Prostate gland (tissue), 2 donors: ENCODE measurements around the gene TMEM178B. TPM values are rescaled to one million over a fixed set of nuclear protein-coding genes. Genes with fewer than 3 reads are reported as not detected.

Source experiments
- DNase-seq: peaks from one replicate; pipeline ENCODE4 v3.0.0-alpha.2; 2019; ENCODE audit warnings: low spot score
- H3K27ac ChIP-seq, 2 donors: fragments of 200-600 bp; sonication (generic); 2 replicates each; pipeline ENCODE4 v1.5.1; 2017 to 2019
- H3K27me3 ChIP-seq: fragments of 200-600 bp; sonication (generic); replicated peaks from 2 replicates; pipeline ENCODE4 v1.5.1; 2019; ENCODE audit not compliant: insufficient read depth
- H3K36me3 ChIP-seq, 2 donors: fragments of 200-600 bp; sonication (generic); 1 replicate in 1 of 2; 2 replicates in 1 of 2; pipeline versions ENCODE4 v1.5.1 to v1.8.1; 2017 to 2019
- H3K4me1 ChIP-seq: fragments of 200-600 bp; sonication (generic); replicated peaks from 2 replicates; pipeline ENCODE4 v1.5.1; 2019
- H3K4me3 ChIP-seq, 2 donors: fragments of 200-600 bp; sonication (generic); 2 replicates each; pipeline ENCODE4 v1.5.1; 2017 to 2019
- H3K9me3 ChIP-seq: fragments of 200-600 bp; sonication (generic); 2 replicates; pipeline ENCODE4 v1.5.1; 2017
- POLR2A ChIP-seq: fragments of 450-650 bp; IDR thresholded peaks from one replicate; pipeline ENCODE4 v1.6.1; 2016; ENCODE audit warnings: antibody characterized with exemption, mild to moderate bottlenecking
- POLR2AphosphoS5 ChIP-seq: sonication (generic); formaldehyde crosslinking; IDR thresholded peaks from one replicate; pipeline ENCODE4 v1.6.1; 2017; ENCODE audit warnings: antibody characterized with exemption
- WGBS: methylation state at CpG from one replicate; pipeline ENCODE4 v1.1.5; 2018; 5-methylcytosine and 5-hydroxymethylcytosine counted together
- intact Hi-C: fragments of 100-400 bp; cut with DNase I; formaldehyde crosslinking; loops from one replicate; pipeline ENCODE4 v1.14.2; 2022
- total RNA-seq, 2 donors: library from RNA; depleted of rRNA; stranded (reverse); fragments of >200 nt; gene quantifications; one replicate each; pipeline ENCODE4 v1.1.0, GENCODE V29; 2016
- TF ChIP-seq, protein P1 (sequence below), 4 experiments: fragments of 200-600 bp in 2 of 4; fragments of 450-650 bp in 2 of 4; sonication (generic) in 2 of 4; IDR thresholded peaks; 1 replicate in 3 of 4; 2 replicates in 1 of 4; pipeline ENCODE4 v1.5.1; 2016 to 2019; ENCODE audit warnings: antibody characterized with exemption in 4 of 4, mild to moderate bottlenecking in 2 of 4, moderate library complexity in 2 of 4

Gene TMEM178B
- total RNA-seq, 2 donors from 2014 or later, result 3.4 to 5.2 TPM

DNA sequence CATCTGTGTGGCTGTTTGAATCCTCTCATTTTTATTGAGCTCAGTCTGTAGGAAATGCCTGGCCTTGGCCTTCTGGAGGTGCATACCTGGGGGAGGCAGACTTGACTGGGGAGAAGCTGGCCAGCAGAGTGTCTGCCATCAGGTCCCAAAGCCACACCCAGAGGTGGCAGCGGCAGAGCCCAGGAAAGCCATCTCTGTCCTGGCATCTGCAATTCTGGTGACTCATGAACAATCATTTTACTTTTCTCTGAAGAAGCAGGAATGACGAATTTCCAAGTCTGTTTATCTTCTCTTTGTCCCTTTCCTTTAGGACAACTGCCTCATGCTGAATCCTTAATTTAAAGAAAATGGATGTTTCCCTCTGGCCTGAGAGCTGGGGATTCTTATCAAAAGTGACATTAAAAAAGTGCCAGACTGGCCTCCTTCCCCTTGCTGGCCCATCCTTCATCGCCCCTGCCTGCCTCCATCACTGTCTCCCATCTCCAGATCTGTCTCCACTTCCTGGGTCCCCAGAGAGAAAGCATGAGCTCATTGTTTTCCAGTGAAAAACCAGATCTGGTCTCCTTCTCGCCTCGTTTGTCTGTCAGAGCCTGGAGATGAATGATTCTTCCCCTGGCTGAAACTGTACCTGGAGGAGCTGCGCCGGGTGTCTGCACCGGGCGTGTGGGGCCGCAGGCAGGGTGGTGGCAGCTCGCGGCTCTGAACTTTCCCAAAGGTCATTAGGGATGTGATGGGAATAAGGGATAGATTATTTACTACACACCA is 124.5 kb downstream of the TMEM178B start:
- TF ChIP-seq POLR2A (no peak), POLR2AphosphoS5 (no peak)
- TF ChIP-seq, protein P1, sequence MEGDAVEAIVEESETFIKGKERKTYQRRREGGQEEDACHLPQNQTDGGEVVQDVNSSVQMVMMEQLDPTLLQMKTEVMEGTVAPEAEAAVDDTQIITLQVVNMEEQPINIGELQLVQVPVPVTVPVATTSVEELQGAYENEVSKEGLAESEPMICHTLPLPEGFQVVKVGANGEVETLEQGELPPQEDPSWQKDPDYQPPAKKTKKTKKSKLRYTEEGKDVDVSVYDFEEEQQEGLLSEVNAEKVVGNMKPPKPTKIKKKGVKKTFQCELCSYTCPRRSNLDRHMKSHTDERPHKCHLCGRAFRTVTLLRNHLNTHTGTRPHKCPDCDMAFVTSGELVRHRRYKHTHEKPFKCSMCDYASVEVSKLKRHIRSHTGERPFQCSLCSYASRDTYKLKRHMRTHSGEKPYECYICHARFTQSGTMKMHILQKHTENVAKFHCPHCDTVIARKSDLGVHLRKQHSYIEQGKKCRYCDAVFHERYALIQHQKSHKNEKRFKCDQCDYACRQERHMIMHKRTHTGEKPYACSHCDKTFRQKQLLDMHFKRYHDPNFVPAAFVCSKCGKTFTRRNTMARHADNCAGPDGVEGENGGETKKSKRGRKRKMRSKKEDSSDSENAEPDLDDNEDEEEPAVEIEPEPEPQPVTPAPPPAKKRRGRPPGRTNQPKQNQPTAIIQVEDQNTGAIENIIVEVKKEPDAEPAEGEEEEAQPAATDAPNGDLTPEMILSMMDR (IDR thresholded peaks at IDR 0.05), result no peak
- Histone ChIP-seq H3K4me3 (no peak overlapping the region), H3K4me1 (no peaks in the 10 kb centered on the region), H3K9me3 (no peaks in the 10 kb centered on the region), H3K27me3 (no peaks in the 10 kb centered on the region), H3K27ac (no peak overlapping the region), H3K36me3 (no peaks in the 10 kb centered on the region)
- 63% methylated on average over 12 of the region's 12 CpGs for WGBS
- intact Hi-C loops, result no loop called here
- no peak for DNase-seq

DNA sequence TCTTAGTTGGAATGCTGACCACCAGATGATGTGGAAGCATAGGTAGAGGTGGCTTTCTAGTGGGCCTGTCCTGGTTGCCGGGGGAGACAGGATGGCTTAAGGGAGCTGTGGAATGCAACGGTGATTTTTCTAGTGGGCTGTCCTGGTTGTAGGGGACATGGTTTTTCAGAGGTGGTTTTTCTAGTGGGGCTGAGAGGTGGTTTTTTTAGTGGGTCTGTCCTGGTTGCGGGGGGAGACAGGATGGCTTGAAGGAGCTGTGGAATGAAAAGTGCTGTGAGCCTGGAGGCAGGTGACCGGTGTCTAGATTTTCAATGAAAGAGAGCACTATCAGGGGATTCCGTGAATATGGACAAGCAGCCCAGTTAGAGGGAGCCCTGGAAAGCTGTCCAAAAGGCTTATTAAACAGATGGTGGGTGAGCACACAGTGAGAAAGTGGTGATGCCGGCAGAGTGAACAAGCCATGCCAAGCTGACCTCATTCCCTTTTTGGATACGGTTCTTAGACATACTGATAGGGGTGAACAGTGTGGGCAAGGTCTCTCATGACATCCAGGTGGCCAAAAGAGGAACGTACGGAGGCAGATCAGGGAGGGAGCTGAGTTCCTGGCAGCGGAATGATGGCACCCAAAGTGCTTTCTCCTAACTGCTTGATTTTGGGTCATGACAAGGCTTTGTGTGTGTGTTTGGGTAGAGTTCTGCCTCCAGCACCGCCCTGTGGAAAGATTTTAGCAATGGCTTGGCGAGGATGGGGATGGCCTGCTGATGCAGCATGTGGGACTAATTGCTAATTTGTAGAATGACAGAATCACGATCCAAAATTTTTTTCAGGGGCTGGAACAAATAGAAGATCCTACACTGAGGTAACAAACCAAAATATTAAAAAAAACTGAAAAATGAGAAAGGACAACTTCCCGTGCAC is 126.6 kb downstream of the TMEM178B start:
- TF ChIP-seq POLR2A, result no peak
- TF ChIP-seq, protein P1 (IDR thresholded peaks at IDR 0.05), result no peak
- TF ChIP-seq POLR2AphosphoS5, result no peak
- Histone ChIP-seq H3K4me3 (no peak overlapping the region), H3K9me3 (no peaks in the 10 kb centered on the region), H3K27me3 (no peaks in the 10 kb centered on the region), H3K27ac (no peak overlapping the region), H3K4me1 (no peaks in the 10 kb centered on the region), H3K36me3 (no peaks in the 10 kb centered on the region)
- 76% methylated on average over 14 of the region's 14 CpGs for WGBS
- DNase-seq, result no peak
- intact Hi-C loops, result no loop called here

DNA sequence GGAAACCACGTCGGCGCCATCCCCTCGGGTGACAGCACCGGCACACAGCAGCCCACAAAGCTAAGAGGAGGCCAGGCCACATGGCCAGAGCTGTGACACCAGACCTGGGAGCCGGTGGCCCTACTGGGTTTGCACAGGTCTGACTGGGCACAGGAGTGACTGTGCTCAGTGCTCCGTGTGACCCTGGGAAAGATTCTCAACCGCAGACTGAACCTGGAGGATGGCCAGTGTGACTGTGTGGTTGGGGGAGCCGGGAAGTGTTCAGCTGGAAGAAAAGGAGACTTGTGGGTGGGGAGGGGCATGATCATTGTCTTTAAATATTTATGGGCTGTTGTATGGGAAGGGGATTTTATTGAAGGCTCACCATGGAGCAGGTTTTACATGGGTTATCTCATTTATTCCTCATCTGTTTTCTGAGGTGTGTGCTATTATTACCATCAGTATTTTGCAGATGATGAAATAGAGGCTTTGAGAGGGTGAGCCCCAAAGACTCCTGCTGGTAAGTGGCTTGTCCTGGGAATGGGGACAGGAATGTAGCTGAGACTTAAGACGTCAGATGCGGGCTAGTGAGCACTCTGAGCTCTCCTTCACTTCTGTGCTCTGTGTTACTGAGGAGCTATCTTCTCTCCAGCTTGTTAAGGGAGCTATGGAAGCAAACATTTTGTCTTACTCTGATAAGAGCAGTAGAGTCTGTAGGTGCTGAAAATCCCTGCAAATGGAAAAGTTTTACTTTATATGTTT is 127.5 kb downstream of the TMEM178B start:
- no peak overlapping the region for H3K27ac ChIP-seq
- intact Hi-C loops, result no loop called here
- TF ChIP-seq, protein P1 (IDR thresholded peaks at IDR 0.05), result no peak
- no peak for TF ChIP-seq POLR2A
- no peaks in the 10 kb centered on the region for H3K36me3 ChIP-seq
- H3K9me3 ChIP-seq, result no peaks in the 10 kb centered on the region
- 62% methylated on average over 11 of the region's 11 CpGs for WGBS
- H3K4me3 ChIP-seq, result no peak overlapping the region
- DNase-seq, result no peak
- H3K27me3 ChIP-seq, result no peaks in the 10 kb centered on the region
- H3K4me1 ChIP-seq, result no peaks in the 10 kb centered on the region

DNA sequence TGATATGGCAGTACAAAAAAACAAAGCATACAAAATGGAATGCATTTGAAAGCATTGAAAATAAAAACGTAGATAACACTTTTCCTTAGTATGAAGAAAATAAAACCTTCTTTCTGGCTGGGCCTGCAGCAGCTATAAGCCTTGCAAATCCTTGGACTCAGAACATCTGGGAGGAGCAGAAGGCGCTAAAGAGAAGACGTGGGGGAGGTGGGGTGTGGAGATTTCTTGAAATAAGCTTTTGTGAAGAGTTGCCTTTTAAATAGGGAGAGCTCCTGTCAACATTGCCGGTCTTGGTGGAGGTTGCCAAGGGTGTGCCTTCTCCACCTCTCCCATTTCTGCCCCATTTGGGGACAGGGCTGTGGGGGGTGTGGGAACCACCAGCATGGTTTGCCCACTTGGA is 128.7 kb downstream of the TMEM178B start:
- TF ChIP-seq, protein P1 (IDR thresholded peaks at IDR 0.05), result no peak
- no peak for TF ChIP-seq POLR2AphosphoS5
- Histone ChIP-seq H3K4me3 (no peak overlapping the region), H3K4me1 (no peaks in the 10 kb centered on the region), H3K27me3 (no peaks in the 10 kb centered on the region), H3K9me3 (no peaks in the 10 kb centered on the region), H3K27ac (no peak overlapping the region), H3K36me3 (no peaks in the 10 kb centered on the region)
- DNase-seq, result no peak
- WGBS, result 63% methylated on average over 4 of the region's 4 CpGs
- intact Hi-C loops, result no loop called here
